SK-N-SH treated with all-trans-retinoic acid at 6 μM for 48 hours (cell line): ENCODE results near the gene NDRG3.
"Not testable (repeated sequence)": the region's sequence is repeated elsewhere in the genome, so short reads cannot be mapped to it uniquely, and the experiment has no call there.

ENCODE experiments used
- PATZ1 ChIP-seq: fragments of 250-450 bp; sonication (Bioruptor Pico); IDR thresholded peaks from 2 replicates; pipeline ENCODE4 v1.8.0; 2020; ENCODE audit warnings: mild to moderate bottlenecking, moderate library complexity, borderline replicate concordance
- RARB ChIP-seq: fragments of 250-450 bp; sonication (Bioruptor Pico); IDR thresholded peaks from 2 replicates; pipeline ENCODE4 v1.8.0; 2021; ENCODE audit warnings: mild to moderate bottlenecking, moderate library complexity
- TSHZ2 ChIP-seq: fragments of 250-450 bp; sonication (Bioruptor Pico); IDR thresholded peaks from 2 replicates; pipeline ENCODE4 v1.5.0; 2020; ENCODE audit warnings: mild to moderate bottlenecking, moderate library complexity
- ZFP3 ChIP-seq: fragments of 250-450 bp; sonication (Bioruptor Pico); IDR thresholded peaks from 2 replicates; pipeline ENCODE4 v1.5.0; 2020; ENCODE audit warnings: mild to moderate bottlenecking, moderate library complexity

- not testable (repeated sequence) for TF ChIP-seq TSHZ2, RARB, ZFP3, PATZ1 (CRISPR knock-in tag)
Observed at GRCh38 chr20:36675545-36675944, 70.3 kb downstream of the NDRG3 start.
